Gastroesophageal sphincter (tissue), 3 donors: ENCODE measurements around the gene PRR23E.

ENCODE experiments used
- EP300 ChIP-seq: sonication (generic); formaldehyde crosslinking; IDR thresholded peaks from one replicate; pipeline ENCODE4 v1.6.1; 2017; ENCODE audit warnings: antibody characterized with exemption, mild to moderate bottlenecking
- POLR2A ChIP-seq, 2 donors: fragments of 450-650 bp; IDR thresholded peaks; one replicate each; pipeline ENCODE4 v1.6.1; 2017; ENCODE audit warnings: antibody characterized with exemption in 2 of 2, mild to moderate bottlenecking in 2 of 2, moderate library complexity in 1 of 2
- POLR2AphosphoS5 ChIP-seq: sonication (generic); formaldehyde crosslinking; IDR thresholded peaks from one replicate; pipeline ENCODE4 v1.6.1; 2017; ENCODE audit warnings: antibody characterized with exemption
- TF ChIP-seq, protein P1 (sequence below), 4 experiments: fragments of 200-600 bp in 2 of 4; fragments of 450-650 bp in 2 of 4; sonication (generic) in 1 of 4; IDR thresholded peaks; one replicate each; pipeline ENCODE4 v1.5.1; 2017 to 2019; ENCODE audit warnings: antibody characterized with exemption in 4 of 4, mild to moderate bottlenecking in 2 of 4, moderate library complexity in 2 of 4

DNA sequence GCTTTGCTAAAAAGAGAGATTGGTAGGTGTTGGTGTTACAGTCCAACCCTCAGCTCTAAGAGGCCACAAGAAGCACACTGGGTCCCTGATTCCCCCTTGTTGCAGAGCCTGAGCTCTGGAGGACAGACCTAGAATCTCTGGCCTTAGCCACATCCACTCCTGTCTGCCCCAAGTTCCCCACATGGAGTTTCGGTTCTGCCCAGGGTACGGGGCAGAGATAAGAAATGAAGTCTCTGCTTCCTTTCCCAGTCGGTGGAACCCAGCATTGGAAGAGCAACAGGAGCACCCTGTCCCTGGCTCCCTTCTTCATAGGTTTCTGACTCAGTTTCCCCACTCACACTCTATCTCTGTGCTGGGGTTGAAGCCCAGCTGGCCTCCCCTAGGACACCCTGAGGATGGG lies 13.2 kb downstream of the PRR23E start:
- TF ChIP-seq EP300 (no peak), POLR2A (IDR thresholded peaks at IDR 0.05) (no peak), POLR2AphosphoS5 (no peak)
- TF ChIP-seq, protein P1, sequence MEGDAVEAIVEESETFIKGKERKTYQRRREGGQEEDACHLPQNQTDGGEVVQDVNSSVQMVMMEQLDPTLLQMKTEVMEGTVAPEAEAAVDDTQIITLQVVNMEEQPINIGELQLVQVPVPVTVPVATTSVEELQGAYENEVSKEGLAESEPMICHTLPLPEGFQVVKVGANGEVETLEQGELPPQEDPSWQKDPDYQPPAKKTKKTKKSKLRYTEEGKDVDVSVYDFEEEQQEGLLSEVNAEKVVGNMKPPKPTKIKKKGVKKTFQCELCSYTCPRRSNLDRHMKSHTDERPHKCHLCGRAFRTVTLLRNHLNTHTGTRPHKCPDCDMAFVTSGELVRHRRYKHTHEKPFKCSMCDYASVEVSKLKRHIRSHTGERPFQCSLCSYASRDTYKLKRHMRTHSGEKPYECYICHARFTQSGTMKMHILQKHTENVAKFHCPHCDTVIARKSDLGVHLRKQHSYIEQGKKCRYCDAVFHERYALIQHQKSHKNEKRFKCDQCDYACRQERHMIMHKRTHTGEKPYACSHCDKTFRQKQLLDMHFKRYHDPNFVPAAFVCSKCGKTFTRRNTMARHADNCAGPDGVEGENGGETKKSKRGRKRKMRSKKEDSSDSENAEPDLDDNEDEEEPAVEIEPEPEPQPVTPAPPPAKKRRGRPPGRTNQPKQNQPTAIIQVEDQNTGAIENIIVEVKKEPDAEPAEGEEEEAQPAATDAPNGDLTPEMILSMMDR (IDR thresholded peaks at IDR 0.05), result no peak
